ENCODE data around the gene NSUN2. TPM values are rescaled to one million over a fixed set of nuclear protein-coding genes. Genes with fewer than 3 reads are reported as not detected.
A peak's percentile ranks its signal among the peaks of the same experiment; 100 is the strongest.

The NSUN2 gene
- total RNA-seq, 2 donors from 2014 or later: 42.2 to 52.6 TPM

DNA sequence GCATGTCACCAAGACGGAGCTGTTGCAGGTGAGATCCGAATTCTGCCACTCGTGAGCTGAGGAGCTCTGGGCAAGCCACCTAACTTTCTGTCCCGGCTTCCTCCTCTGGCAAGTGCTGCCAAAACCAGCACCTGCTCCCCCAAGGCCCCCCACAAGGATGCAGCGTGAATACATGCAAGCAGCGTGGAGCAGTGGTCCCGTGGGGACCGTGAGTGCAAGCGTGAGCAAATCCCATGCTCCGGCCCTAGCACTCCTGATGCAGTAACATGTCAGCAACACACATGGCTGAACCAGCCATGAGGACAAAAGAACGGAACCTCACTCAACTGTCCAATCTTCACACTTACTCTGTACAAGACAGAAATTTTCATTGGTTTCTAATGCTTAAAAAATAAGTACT lies 31.0 kb downstream of the NSUN2 start:
- Histone ChIP-seq H3K4me1 (ENCODE audit: control insufficient read depth in 1 of 2, low read depth in 2 of 2) (peaks cover 0 to 17% of the 10 kb centered on the region in 2 donors), H3K27ac (no peak overlapping the region), H3K36me3 (peaks cover 54% of the 10 kb centered on the region), H3K4me3 (no peak overlapping the region), H3K9me3 (no peaks in the 10 kb centered on the region), H3K27me3 (replicated peaks; ENCODE audit: insufficient read depth) (no peaks in the 10 kb centered on the region)
- TF ChIP-seq, protein P1, sequence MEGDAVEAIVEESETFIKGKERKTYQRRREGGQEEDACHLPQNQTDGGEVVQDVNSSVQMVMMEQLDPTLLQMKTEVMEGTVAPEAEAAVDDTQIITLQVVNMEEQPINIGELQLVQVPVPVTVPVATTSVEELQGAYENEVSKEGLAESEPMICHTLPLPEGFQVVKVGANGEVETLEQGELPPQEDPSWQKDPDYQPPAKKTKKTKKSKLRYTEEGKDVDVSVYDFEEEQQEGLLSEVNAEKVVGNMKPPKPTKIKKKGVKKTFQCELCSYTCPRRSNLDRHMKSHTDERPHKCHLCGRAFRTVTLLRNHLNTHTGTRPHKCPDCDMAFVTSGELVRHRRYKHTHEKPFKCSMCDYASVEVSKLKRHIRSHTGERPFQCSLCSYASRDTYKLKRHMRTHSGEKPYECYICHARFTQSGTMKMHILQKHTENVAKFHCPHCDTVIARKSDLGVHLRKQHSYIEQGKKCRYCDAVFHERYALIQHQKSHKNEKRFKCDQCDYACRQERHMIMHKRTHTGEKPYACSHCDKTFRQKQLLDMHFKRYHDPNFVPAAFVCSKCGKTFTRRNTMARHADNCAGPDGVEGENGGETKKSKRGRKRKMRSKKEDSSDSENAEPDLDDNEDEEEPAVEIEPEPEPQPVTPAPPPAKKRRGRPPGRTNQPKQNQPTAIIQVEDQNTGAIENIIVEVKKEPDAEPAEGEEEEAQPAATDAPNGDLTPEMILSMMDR (IDR thresholded peaks at IDR 0.05): no peak
- ATAC-seq (ENCODE audit: insufficient number of reproducible peaks, low FRiP score, low read depth) (no peak), DNase-seq (ENCODE audit: low spot score) (no peak)

DNA sequence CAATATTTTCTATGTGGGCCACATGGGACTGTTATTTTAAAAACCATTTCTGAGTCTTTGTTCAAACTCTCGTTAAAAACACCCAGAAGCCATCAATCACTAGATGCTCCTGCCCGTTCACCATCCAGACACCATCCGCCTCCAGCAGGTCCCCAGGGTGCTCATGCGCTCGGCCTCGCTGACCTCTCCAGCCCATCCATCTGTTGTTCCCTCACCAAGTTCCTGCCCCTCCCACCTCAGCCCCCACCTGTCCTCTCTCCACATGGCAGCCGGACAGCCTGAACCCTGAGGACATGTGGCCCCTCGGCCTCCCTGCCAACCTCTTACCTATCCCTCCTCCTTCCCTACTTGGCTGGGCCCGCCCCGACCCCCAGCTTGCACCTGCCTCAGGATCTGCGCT lies 31.6 kb downstream of the NSUN2 start:
- Histone ChIP-seq H3K27ac (no peak overlapping the region), H3K27me3 (replicated peaks; ENCODE audit: insufficient read depth) (no peaks in the 10 kb centered on the region), H3K4me1 (ENCODE audit: control insufficient read depth in 1 of 2, low read depth in 2 of 2) (peaks cover 0 to 17% of the 10 kb centered on the region in 2 donors), H3K9me3 (no peaks in the 10 kb centered on the region), H3K36me3 (peaks cover 51% of the 10 kb centered on the region), H3K4me3 (no peak overlapping the region)
- ATAC-seq (ENCODE audit: insufficient number of reproducible peaks, low FRiP score, low read depth) (no peak), DNase-seq (ENCODE audit: low spot score) (no peak)
- TF ChIP-seq, protein P1 (IDR thresholded peaks at IDR 0.05): no peak

DNA sequence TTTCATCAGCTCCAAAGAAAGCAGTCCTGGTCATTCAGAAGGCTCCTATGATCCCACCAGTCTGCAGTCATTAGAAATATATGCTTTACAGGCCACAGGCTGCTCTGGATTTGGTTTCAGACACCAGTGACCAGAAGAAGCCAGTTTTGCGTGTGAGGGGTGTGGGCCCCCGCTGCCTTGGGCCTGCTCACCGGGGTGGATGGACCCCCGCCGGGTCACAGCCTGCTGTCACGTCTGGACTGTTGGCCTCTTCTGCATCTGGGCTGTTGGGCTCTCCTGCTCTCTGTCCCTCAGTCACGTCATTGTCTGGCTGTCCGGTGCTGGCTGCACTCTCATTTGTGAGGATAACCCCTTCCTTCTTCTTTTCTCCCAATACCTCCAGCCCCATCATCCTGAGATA lies 33.1 kb downstream of the NSUN2 start:
- no peak overlapping the region for H3K4me3 ChIP-seq
- no peak for DNase-seq (ENCODE audit: low spot score)
- H3K27me3 ChIP-seq (replicated peaks; ENCODE audit: insufficient read depth): no peaks in the 10 kb centered on the region
- H3K4me1 ChIP-seq (ENCODE audit: control insufficient read depth in 1 of 2, low read depth in 2 of 2): peaks cover 0 to 17% of the 10 kb centered on the region in 2 donors
- no peak for ATAC-seq (ENCODE audit: insufficient number of reproducible peaks, low FRiP score, low read depth)
- TF ChIP-seq, protein P1 (IDR thresholded peaks at IDR 0.05): no peak
- no peaks in the 10 kb centered on the region for H3K9me3 ChIP-seq
- H3K27ac ChIP-seq: no peak overlapping the region
- H3K36me3 ChIP-seq: peaks cover 41% of the 10 kb centered on the region

DNA sequence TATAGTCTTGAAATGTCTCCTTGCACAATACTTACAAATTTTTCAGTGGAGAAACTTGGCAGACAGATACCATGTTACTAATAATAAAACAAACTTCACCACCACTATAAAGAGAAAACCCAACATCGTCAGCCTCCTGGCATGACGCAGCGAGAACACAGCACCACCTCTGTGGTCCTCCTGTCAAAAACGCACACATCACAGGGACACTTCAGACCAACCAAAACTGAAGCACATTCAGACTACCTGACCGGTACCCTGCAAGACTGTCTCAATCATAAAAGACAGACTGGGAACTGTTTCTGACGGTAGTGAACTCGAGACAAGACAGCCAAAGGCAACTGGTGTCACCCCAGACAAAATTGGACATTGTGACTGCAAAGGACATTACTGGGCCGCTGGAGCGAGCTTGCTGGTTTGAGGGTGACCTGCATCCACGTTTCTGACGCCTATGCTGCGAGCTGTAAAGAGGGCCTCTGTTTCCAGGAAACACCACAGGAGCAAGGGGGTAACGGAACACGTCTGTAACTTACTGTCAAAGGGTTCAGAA lies 34.4 kb downstream of the NSUN2 start:
- Histone ChIP-seq H3K36me3 (peaks cover 29% of the 10 kb centered on the region), H3K27ac (peak overlapping the region; percentile 63 to 73)
- peak; percentile 78 for ATAC-seq (ENCODE audit: insufficient number of reproducible peaks, low FRiP score, low read depth)

DNA sequence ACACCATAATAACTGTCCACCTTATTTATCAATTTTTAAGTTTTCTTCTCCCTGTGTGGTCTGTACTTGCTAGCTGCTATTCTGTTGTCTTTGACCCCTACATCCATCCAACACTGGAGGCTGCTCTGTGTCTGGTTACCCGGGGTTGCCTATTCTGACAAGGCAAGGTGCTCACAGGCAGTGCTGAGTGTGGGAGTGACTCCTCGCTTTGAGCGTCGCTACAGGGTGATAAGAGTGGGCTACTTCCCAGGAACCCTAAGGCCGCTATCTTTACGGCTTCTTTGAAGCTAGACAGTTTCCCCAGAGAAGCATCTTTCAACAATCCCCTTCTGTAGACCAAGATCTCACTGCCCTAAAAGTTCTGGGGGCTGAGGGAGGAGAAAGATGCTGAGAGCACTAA lies 35.3 kb downstream of the NSUN2 start:
- Histone ChIP-seq H3K27me3 (replicated peaks; ENCODE audit: insufficient read depth) (no peaks in the 10 kb centered on the region), H3K36me3 (peaks cover 22% of the 10 kb centered on the region), H3K9me3 (no peaks in the 10 kb centered on the region), H3K4me1 (ENCODE audit: control insufficient read depth in 1 of 2, low read depth in 2 of 2) (peaks cover 0 to 17% of the 10 kb centered on the region in 2 donors), H3K27ac (peak overlapping the region; percentile 57 to 63), H3K4me3 (no peak overlapping the region)
- ATAC-seq (ENCODE audit: insufficient number of reproducible peaks, low FRiP score, low read depth) (no peak), DNase-seq (ENCODE audit: low spot score) (no peak)
- TF ChIP-seq, protein P1 (IDR thresholded peaks at IDR 0.05): no peak

More for the DNA sequence above, 34.4 kb downstream of the NSUN2 start:
- Histone ChIP-seq H3K4me3 (no peak overlapping the region), H3K9me3 (no peaks in the 10 kb centered on the region), H3K27me3 (replicated peaks; ENCODE audit: insufficient read depth) (no peaks in the 10 kb centered on the region), H3K4me1 (ENCODE audit: control insufficient read depth in 1 of 2, low read depth in 2 of 2) (peaks cover 0 to 17% of the 10 kb centered on the region in 2 donors)
- TF ChIP-seq, protein P1 (IDR thresholded peaks at IDR 0.05): no peak
- DNase-seq (ENCODE audit: low spot score): no peak

Data from thoracic aorta (tissue), 2 donors.